Measurements from ENCODE around the gene GPR55.

GRCh38 chr2:230868947-230869913, 55.8 kb downstream of the GPR55 start:
- TF ChIP-seq SP2 (tag by site-specific recombination; IDR thresholded peaks at IDR 0.05) (no peak), CTCF (tag by site-specific recombination; IDR thresholded peaks at IDR 0.05) (no peak), YY1 (tag by site-specific recombination; IDR thresholded peaks at IDR 0.05) (no peak), ZNF19 (tag by site-specific recombination; IDR thresholded peaks at IDR 0.05; ENCODE audit: low read depth) (no peak), ZNF629 (tag by site-specific recombination; IDR thresholded peaks at IDR 0.05) (no peak), ZNF174 (tag by site-specific recombination; IDR thresholded peaks at IDR 0.05) (no peak)
